HEK293T (cell line): Measurements from ENCODE around the gene KLK14.

Experiments used
- BHLHE40 ChIP-seq: fragments of 450-650 bp; IDR thresholded peaks from 2 replicates; pipeline ENCODE4 v1.6.1; 2016; ENCODE audit warnings: mild to moderate bottlenecking, moderate library complexity, borderline replicate concordance
- ELF4 ChIP-seq: fragments of 450-650 bp; IDR thresholded peaks from 2 replicates; pipeline ENCODE4 v1.6.1; 2017; ENCODE audit warnings: antibody characterized with exemption
- FOXM1 ChIP-seq: fragments of 450-650 bp; IDR thresholded peaks from 2 replicates; pipeline ENCODE4 v1.6.1; 2017; ENCODE audit warnings: mild to moderate bottlenecking, borderline replicate concordance
- HDGF ChIP-seq: fragments of 450-650 bp; IDR thresholded peaks from 2 replicates; pipeline ENCODE4 v1.6.1; 2017; ENCODE audit warnings: antibody characterized with exemption, borderline replicate concordance
- L3MBTL2 ChIP-seq: fragments of 450-650 bp; conservative IDR thresholded peaks from 2 replicates; pipeline ENCODE4 v1.6.1; 2016; ENCODE audit warnings: mild to moderate bottlenecking
- SP1 ChIP-seq: fragments of 450-650 bp; IDR thresholded peaks from 2 replicates; pipeline ENCODE4 v1.6.1; 2017
- SUZ12 ChIP-seq: fragments of 450-650 bp; IDR thresholded peaks from 2 replicates; pipeline ENCODE4 v1.6.1; 2016; ENCODE audit warnings: mild to moderate bottlenecking
- TARDBP ChIP-seq: fragments of 450-650 bp; IDR thresholded peaks from 2 replicates; pipeline ENCODE4 v1.6.1; 2016

GRCh38 chr19:51110666-51110971, 27.9 kb upstream of the KLK14 start:
- no peak for TF ChIP-seq TARDBP
- TF ChIP-seq L3MBTL2 = no peak
- TF ChIP-seq SUZ12 = no peak
- TF ChIP-seq FOXM1 = no peak
- TF ChIP-seq SP1 = no peak
- no peak for TF ChIP-seq ELF4
- TF ChIP-seq BHLHE40 = no peak
- TF ChIP-seq HDGF = no peak
